ENCODE data around the gene TOLLIP.

- TF ChIP-seq, protein P1, sequence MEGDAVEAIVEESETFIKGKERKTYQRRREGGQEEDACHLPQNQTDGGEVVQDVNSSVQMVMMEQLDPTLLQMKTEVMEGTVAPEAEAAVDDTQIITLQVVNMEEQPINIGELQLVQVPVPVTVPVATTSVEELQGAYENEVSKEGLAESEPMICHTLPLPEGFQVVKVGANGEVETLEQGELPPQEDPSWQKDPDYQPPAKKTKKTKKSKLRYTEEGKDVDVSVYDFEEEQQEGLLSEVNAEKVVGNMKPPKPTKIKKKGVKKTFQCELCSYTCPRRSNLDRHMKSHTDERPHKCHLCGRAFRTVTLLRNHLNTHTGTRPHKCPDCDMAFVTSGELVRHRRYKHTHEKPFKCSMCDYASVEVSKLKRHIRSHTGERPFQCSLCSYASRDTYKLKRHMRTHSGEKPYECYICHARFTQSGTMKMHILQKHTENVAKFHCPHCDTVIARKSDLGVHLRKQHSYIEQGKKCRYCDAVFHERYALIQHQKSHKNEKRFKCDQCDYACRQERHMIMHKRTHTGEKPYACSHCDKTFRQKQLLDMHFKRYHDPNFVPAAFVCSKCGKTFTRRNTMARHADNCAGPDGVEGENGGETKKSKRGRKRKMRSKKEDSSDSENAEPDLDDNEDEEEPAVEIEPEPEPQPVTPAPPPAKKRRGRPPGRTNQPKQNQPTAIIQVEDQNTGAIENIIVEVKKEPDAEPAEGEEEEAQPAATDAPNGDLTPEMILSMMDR (IDR thresholded peaks at IDR 0.05) = peak in 5 of 6 experiments; percentile 3 to 75 (median 19)
- TF ChIP-seq POLR2A (IDR thresholded peaks at IDR 0.05) = peak in 3 of 4 donors; percentile 76 to 93 (median 86)
These were observed at the start of gene TOLLIP for GRCh38 chr11:1309498-1310317.

All from esophagus squamous epithelium (tissue), 4 donors.